T-helper 1 cell treated with Interleukin-12 subunit alpha and Interleukin-12 subunit beta and Interleukin-4 antibody, amounts not matched to agents 30 μg/mL and 1 μg/mL, for 36 hours (primary cell): ENCODE results near the gene SBK1.

Source experiments
- H3K27ac Mint-ChIP-seq: one replicate; pipeline ENCODE4 v1.8.0; 2021; ENCODE audit warnings: mild to moderate bottlenecking, mixed read lengths
- H3K27me3 Mint-ChIP-seq: one replicate; pipeline ENCODE4 v1.8.0; 2021; ENCODE audit warnings: low read depth, mixed read lengths
- H3K36me3 Mint-ChIP-seq: one replicate; pipeline ENCODE4 v1.8.0; 2021; ENCODE audit warnings: low read depth, mixed read lengths
- H3K4me1 Mint-ChIP-seq: one replicate; pipeline ENCODE4 v1.8.0; 2021; ENCODE audit warnings: low read depth, mixed read lengths
- H3K4me3 Mint-ChIP-seq: one replicate; pipeline ENCODE4 v1.8.0; 2021; ENCODE audit warnings: mild to moderate bottlenecking, moderate library complexity, mixed read lengths
- H3K9me3 Mint-ChIP-seq: one replicate; pipeline ENCODE4 v1.8.0; 2021; ENCODE audit warnings: mixed read lengths

Gene SBK1

GRCh38 chr16:28308794-28309584 is 16.7 kb downstream of the SBK1 start:
- peak overlapping the region; percentile 78 for H3K27ac Mint-ChIP-seq
- peak overlapping the region; percentile 23 for H3K4me3 Mint-ChIP-seq
- H3K36me3 Mint-ChIP-seq = peaks cover 6% of the 10 kb centered on the region
- H3K4me1 Mint-ChIP-seq = peaks cover 25% of the 10 kb centered on the region
- H3K9me3 Mint-ChIP-seq = peaks cover 4% of the 10 kb centered on the region
- H3K27me3 Mint-ChIP-seq = no peaks in the 10 kb centered on the region

- peaks cover 4% of the 10 kb centered on the region for H3K9me3 Mint-ChIP-seq
- no peaks in the 10 kb centered on the region for H3K27me3 Mint-ChIP-seq
- H3K4me1 Mint-ChIP-seq = peaks cover 25% of the 10 kb centered on the region
- peak overlapping the region; percentile 6 for H3K4me3 Mint-ChIP-seq
- peaks cover 6% of the 10 kb centered on the region for H3K36me3 Mint-ChIP-seq
- H3K27ac Mint-ChIP-seq = peak overlapping the region; percentile 76
Observed at GRCh38 chr16:28309811-28310311, 17.5 kb downstream of the SBK1 start.

- Mint-ChIP-seq H3K9me3 (peaks cover 4% of the 10 kb centered on the region), H3K4me1 (peaks cover 25% of the 10 kb centered on the region), H3K36me3 (peaks cover 6% of the 10 kb centered on the region), H3K27ac (peak overlapping the region; percentile 42), H3K4me3 (peak overlapping the region; percentile 1), H3K27me3 (no peaks in the 10 kb centered on the region)
Observed at GRCh38 chr16:28310796-28311195, 18.5 kb downstream of the SBK1 start.

DNA sequence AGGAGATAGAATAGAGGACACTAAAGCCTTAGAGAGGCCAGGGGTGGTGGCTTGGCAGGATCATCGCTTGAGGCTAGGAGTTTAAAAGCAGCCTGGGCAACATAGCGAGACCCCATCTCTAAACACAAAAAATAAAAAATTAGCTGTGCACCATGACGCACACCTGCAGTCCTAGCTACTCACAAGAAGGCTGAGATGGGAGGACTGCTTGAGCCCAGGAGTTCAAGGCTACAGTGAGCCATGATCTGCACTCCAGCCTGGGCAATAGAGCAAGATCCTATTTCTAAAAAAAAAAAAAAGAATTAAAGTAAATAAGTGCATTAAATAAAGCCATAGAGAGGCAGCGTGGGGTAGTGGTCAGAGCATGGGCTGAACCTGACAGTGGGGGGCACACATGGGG is 19.1 kb downstream of the SBK1 start:
- peak overlapping the region; percentile 3 for H3K4me3 Mint-ChIP-seq
- peaks cover 6% of the 10 kb centered on the region for H3K36me3 Mint-ChIP-seq
- no peaks in the 10 kb centered on the region for H3K27me3 Mint-ChIP-seq
- peaks cover 25% of the 10 kb centered on the region for H3K4me1 Mint-ChIP-seq
- H3K9me3 Mint-ChIP-seq = peaks cover 4% of the 10 kb centered on the region
- no peak overlapping the region for H3K27ac Mint-ChIP-seq

DNA sequence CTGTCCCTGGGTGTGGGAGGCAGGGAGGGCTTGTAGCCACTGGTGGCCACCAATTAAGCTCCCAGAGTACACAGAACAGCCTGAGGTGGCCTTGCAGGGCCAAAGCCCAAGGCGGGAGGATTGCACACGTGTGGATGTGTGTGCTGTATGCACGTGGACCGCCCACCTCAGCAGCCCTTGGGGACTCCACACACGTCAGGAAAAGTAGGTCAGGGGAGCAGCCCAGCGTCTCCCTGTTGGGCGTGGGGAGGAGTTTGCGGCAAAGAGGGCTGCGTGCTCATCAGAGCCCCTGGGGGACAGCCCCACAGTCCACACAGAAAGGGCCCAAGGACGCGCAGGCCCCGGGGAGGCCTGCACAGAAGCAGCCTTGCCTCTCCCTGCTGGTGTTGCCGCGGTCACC is 19.6 kb downstream of the SBK1 start:
- no peak overlapping the region for H3K27ac Mint-ChIP-seq
- H3K4me3 Mint-ChIP-seq = no peak overlapping the region

DNA sequence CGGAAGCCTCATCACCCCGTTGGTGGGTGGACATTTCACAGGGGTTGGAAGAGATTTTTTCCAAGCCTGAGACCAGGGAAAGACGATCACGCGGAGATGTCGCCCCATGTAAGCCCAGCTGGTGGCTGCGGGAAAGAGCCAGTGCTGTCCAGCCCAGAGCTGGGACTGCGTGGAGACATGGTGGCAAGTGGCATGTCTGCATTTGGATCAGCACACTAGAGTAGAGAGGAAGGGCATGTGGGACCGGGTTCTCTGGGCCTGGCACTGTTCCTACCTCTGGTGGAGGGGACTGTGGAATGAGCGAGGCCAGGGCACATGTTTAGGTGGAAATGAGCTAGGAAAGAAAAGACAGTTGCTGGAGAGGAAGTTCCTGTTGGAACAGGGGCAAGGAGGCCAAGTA is 20.0 kb downstream of the SBK1 start:
- Mint-ChIP-seq H3K4me3 (no peak overlapping the region), H3K4me1 (peaks cover 25% of the 10 kb centered on the region), H3K27ac (no peak overlapping the region)

More for the DNA sequence above, 19.6 kb downstream of the SBK1 start:
- H3K36me3 Mint-ChIP-seq = peaks cover 6% of the 10 kb centered on the region
- peaks cover 4% of the 10 kb centered on the region for H3K9me3 Mint-ChIP-seq
- peaks cover 25% of the 10 kb centered on the region for H3K4me1 Mint-ChIP-seq
- no peaks in the 10 kb centered on the region for H3K27me3 Mint-ChIP-seq

GRCh38 chr16:28313587-28313986 is 21.3 kb downstream of the SBK1 start:
- Mint-ChIP-seq H3K27me3 (no peaks in the 10 kb centered on the region), H3K27ac (no peak overlapping the region), H3K36me3 (peaks cover 6% of the 10 kb centered on the region), H3K9me3 (peaks cover 4% of the 10 kb centered on the region), H3K4me3 (no peak overlapping the region), H3K4me1 (peaks cover 25% of the 10 kb centered on the region)

More for the DNA sequence above, 20.0 kb downstream of the SBK1 start:
- H3K27me3 Mint-ChIP-seq = no peaks in the 10 kb centered on the region
- H3K9me3 Mint-ChIP-seq = peaks cover 4% of the 10 kb centered on the region
- peaks cover 6% of the 10 kb centered on the region for H3K36me3 Mint-ChIP-seq

DNA sequence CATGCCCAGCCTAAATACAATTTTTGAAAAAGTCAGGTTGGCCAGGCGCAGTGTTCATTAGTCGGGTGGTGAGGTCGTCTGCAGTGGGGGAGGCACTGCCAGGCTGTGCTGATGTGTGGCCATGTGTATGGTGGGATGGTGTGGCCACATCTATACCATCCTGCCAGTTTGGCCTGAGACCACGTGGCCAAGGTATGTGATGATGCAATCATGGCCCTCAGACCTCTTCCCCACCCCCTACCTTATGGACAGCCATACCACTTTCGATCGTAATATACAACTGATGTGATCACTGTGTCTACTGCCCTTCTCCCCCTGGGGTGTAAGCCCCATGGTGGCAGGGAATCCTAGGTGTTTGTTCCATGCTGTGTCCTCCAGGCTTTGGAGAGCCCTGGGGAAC is 23.7 kb downstream of the SBK1 start:
- Mint-ChIP-seq H3K27me3 (no peaks in the 10 kb centered on the region), H3K27ac (no peak overlapping the region), H3K4me1 (peaks cover 4% of the 10 kb centered on the region), H3K4me3 (no peak overlapping the region), H3K36me3 (no peaks in the 10 kb centered on the region), H3K9me3 (no peaks in the 10 kb centered on the region)

DNA sequence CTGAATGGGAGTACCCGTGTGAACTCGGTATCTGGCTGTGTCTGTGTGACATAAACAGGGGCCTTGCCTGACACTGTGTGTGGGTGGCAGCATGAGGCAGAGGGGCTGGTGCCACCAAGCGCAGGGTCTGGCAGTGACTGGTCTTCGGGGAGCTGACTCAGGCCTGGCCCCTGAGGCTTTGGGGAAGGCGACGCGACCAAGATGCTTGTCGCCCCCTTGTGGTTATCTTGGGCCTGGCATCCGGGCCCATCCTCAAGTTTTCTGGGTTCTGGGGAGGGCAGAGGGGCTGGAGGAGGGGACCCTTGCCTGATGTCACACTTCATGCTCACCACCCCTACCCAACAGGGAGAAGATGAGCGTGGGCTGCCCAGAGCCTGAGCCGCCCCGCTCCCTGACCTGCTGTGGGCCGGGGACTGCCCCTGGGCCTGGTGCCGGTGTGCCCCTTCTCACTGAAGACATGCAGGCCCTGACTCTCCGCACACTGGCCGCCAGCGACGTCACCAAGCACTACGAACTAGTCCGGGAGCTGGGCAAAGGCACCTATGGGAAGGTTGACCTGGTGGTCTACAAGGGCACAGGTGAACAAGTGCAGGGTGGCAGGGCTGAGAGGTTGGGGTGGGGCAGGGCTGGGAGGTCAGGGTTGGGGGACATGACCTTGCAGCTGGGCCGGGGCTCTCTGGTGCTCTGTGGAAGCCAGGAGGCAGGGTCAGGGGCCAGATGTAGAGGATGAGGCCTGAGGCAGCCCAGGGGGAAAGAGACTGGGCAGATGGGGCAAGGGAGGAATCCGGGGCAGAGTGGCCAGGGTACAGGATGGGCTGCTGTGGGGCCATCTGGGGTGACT is 24.9 kb downstream of the SBK1 start:
- Mint-ChIP-seq H3K27me3 (no peaks in the 10 kb centered on the region), H3K9me3 (no peaks in the 10 kb centered on the region), H3K27ac (no peak overlapping the region), H3K36me3 (no peaks in the 10 kb centered on the region), H3K4me1 (no peaks in the 10 kb centered on the region), H3K4me3 (no peak overlapping the region)

DNA sequence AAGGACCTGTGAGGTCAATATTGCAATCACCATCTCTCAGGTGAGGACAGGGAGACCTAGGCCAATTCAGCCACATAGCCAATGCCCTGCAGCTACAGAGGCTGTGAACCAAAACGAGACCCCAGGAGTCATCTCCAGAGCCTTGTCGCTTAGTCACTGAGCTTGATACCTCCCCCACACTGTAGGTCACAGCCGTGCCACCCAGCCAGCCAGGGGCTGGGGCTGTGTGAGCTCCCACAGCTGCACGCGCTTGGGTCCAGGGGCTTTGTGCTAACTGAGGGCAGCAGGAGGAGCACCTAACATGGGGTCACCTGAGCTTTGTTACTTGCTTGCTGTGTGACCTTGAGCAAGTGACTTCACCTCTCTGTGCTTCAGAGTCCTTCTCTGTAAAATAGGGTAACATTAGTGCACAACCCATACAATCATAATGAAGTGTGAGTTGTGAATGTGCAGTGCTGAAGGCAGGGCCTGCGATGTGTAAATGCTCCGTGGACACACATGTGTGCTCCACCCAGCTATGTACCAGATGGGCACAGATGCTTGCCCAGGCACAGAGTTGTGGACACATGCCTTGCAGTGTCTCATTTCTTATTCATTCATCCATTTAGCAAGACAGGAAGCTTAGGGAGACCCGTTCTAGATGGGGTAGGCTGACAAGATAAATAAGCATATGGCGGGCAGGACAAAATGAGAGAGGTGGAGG is 25.9 kb downstream of the SBK1 start:
- Mint-ChIP-seq H3K27ac (no peak overlapping the region), H3K9me3 (no peaks in the 10 kb centered on the region), H3K27me3 (no peaks in the 10 kb centered on the region), H3K4me3 (no peak overlapping the region), H3K4me1 (no peaks in the 10 kb centered on the region), H3K36me3 (no peaks in the 10 kb centered on the region)

- Mint-ChIP-seq H3K4me3 (no peak overlapping the region), H3K27ac (no peak overlapping the region), H3K4me1 (no peaks in the 10 kb centered on the region), H3K36me3 (no peaks in the 10 kb centered on the region), H3K9me3 (no peaks in the 10 kb centered on the region), H3K27me3 (no peaks in the 10 kb centered on the region)
Observed at GRCh38 chr16:28319476-28320022, 27.2 kb downstream of the SBK1 start.

- no peak overlapping the region for H3K27ac Mint-ChIP-seq
- no peak overlapping the region for H3K4me3 Mint-ChIP-seq
- H3K36me3 Mint-ChIP-seq = no peaks in the 10 kb centered on the region
- no peaks in the 10 kb centered on the region for H3K27me3 Mint-ChIP-seq
- H3K9me3 Mint-ChIP-seq = no peaks in the 10 kb centered on the region
- H3K4me1 Mint-ChIP-seq = no peaks in the 10 kb centered on the region
Observed at GRCh38 chr16:28320023-28320561, 27.8 kb downstream of the SBK1 start.

GRCh38 chr16:28320741-28321140 is 28.4 kb downstream of the SBK1 start:
- H3K27me3 Mint-ChIP-seq = no peaks in the 10 kb centered on the region
- no peaks in the 10 kb centered on the region for H3K4me1 Mint-ChIP-seq
- H3K4me3 Mint-ChIP-seq = no peak overlapping the region
- no peak overlapping the region for H3K27ac Mint-ChIP-seq
- H3K9me3 Mint-ChIP-seq = no peaks in the 10 kb centered on the region
- no peaks in the 10 kb centered on the region for H3K36me3 Mint-ChIP-seq
